T-helper 1 cell treated with Interleukin-12 subunit alpha and Interleukin-12 subunit beta and Interleukin-4 antibody, amounts not matched to agents 30 μg/mL and 1 μg/mL, for 36 hours (primary cell): ENCODE results near the gene TRPC3.
A peak's percentile ranks its signal among the peaks of the same experiment; 100 is the strongest.

Experiments
- H3K27ac Mint-ChIP-seq: one replicate; pipeline ENCODE4 v1.8.0; 2021; ENCODE audit warnings: mild to moderate bottlenecking, mixed read lengths
- H3K27me3 Mint-ChIP-seq: one replicate; pipeline ENCODE4 v1.8.0; 2021; ENCODE audit warnings: low read depth, mixed read lengths
- H3K36me3 Mint-ChIP-seq: one replicate; pipeline ENCODE4 v1.8.0; 2021; ENCODE audit warnings: low read depth, mixed read lengths
- H3K4me1 Mint-ChIP-seq: one replicate; pipeline ENCODE4 v1.8.0; 2021; ENCODE audit warnings: low read depth, mixed read lengths
- H3K4me3 Mint-ChIP-seq: one replicate; pipeline ENCODE4 v1.8.0; 2021; ENCODE audit warnings: mild to moderate bottlenecking, moderate library complexity, mixed read lengths
- H3K9me3 Mint-ChIP-seq: one replicate; pipeline ENCODE4 v1.8.0; 2021; ENCODE audit warnings: mixed read lengths

Gene TRPC3

GRCh38 chr4:121964958-121965357 lies 13.1 kb upstream of the TRPC3 start:
- H3K27me3 Mint-ChIP-seq = peaks cover 26% of the 10 kb centered on the region
- no peak overlapping the region for H3K27ac Mint-ChIP-seq
- H3K4me1 Mint-ChIP-seq = no peaks in the 10 kb centered on the region
- H3K4me3 Mint-ChIP-seq = no peak overlapping the region
- H3K9me3 Mint-ChIP-seq = no peaks in the 10 kb centered on the region
- no peaks in the 10 kb centered on the region for H3K36me3 Mint-ChIP-seq

- H3K27me3 Mint-ChIP-seq = peaks cover 14% of the 10 kb centered on the region
- H3K4me3 Mint-ChIP-seq = no peak overlapping the region
- no peaks in the 10 kb centered on the region for H3K36me3 Mint-ChIP-seq
- H3K9me3 Mint-ChIP-seq = no peaks in the 10 kb centered on the region
- H3K27ac Mint-ChIP-seq = no peak overlapping the region
- H3K4me1 Mint-ChIP-seq = no peaks in the 10 kb centered on the region
Measured at GRCh38 chr4:121960818-121961217, 9.0 kb upstream of the TRPC3 start.

- H3K9me3 Mint-ChIP-seq = no peaks in the 10 kb centered on the region
- no peak overlapping the region for H3K4me3 Mint-ChIP-seq
- peaks cover 18% of the 10 kb centered on the region for H3K27me3 Mint-ChIP-seq
- no peak overlapping the region for H3K27ac Mint-ChIP-seq
- H3K4me1 Mint-ChIP-seq = peaks cover 3% of the 10 kb centered on the region
- H3K36me3 Mint-ChIP-seq = no peaks in the 10 kb centered on the region
Measured at GRCh38 chr4:121958777-121959176, 6.9 kb upstream of the TRPC3 start.

- no peaks in the 10 kb centered on the region for H3K9me3 Mint-ChIP-seq
- peaks cover 8% of the 10 kb centered on the region for H3K4me1 Mint-ChIP-seq
- peaks cover 26% of the 10 kb centered on the region for H3K27me3 Mint-ChIP-seq
- H3K4me3 Mint-ChIP-seq = no peak overlapping the region
- no peak overlapping the region for H3K27ac Mint-ChIP-seq
- H3K36me3 Mint-ChIP-seq = no peaks in the 10 kb centered on the region
Measured at GRCh38 chr4:121957266-121957665, 5.4 kb upstream of the TRPC3 start.

GRCh38 chr4:121953860-121954259 lies 2.0 kb upstream of the TRPC3 start:
- H3K27ac Mint-ChIP-seq = no peak overlapping the region
- peaks cover 31% of the 10 kb centered on the region for H3K27me3 Mint-ChIP-seq
- H3K4me3 Mint-ChIP-seq = no peak overlapping the region
- H3K36me3 Mint-ChIP-seq = no peaks in the 10 kb centered on the region
- no peaks in the 10 kb centered on the region for H3K9me3 Mint-ChIP-seq
- H3K4me1 Mint-ChIP-seq = peaks cover 14% of the 10 kb centered on the region

- Mint-ChIP-seq H3K27ac (no peak overlapping the region), H3K4me3 (peak overlapping the region; percentile 56), H3K27me3 (peaks cover 47% of the 10 kb centered on the region)
Measured at GRCh38 chr4:121952290-121952689, 430 bp upstream of the TRPC3 start.

GRCh38 chr4:121950680-121951520 lies 960 bp downstream of the TRPC3 start:
- Mint-ChIP-seq H3K27me3 (peaks cover 56% of the 10 kb centered on the region), H3K4me1 (peaks cover 14% of the 10 kb centered on the region), H3K4me3 (peak overlapping the region; percentile 79), H3K27ac (peak overlapping the region; percentile 26), H3K9me3 (no peaks in the 10 kb centered on the region), H3K36me3 (no peaks in the 10 kb centered on the region)

More at GRCh38 chr4:121952290-121952689, 430 bp upstream of the TRPC3 start:
- Mint-ChIP-seq H3K4me1 (peaks cover 14% of the 10 kb centered on the region), H3K36me3 (no peaks in the 10 kb centered on the region), H3K9me3 (no peaks in the 10 kb centered on the region)

GRCh38 chr4:121950212-121950679 lies 1.6 kb downstream of the TRPC3 start:
- H3K27ac Mint-ChIP-seq = peak overlapping the region; percentile 26
- peaks cover 14% of the 10 kb centered on the region for H3K4me1 Mint-ChIP-seq
- H3K27me3 Mint-ChIP-seq = peaks cover 63% of the 10 kb centered on the region
- H3K4me3 Mint-ChIP-seq = peak overlapping the region; percentile 79
- no peaks in the 10 kb centered on the region for H3K36me3 Mint-ChIP-seq
- no peaks in the 10 kb centered on the region for H3K9me3 Mint-ChIP-seq

- peaks cover 5% of the 10 kb centered on the region for H3K4me1 Mint-ChIP-seq
- H3K27ac Mint-ChIP-seq = no peak overlapping the region
- no peaks in the 10 kb centered on the region for H3K36me3 Mint-ChIP-seq
- peaks cover 64% of the 10 kb centered on the region for H3K27me3 Mint-ChIP-seq
- no peak overlapping the region for H3K4me3 Mint-ChIP-seq
- H3K9me3 Mint-ChIP-seq = no peaks in the 10 kb centered on the region
Measured at GRCh38 chr4:121946644-121947043, 5.2 kb downstream of the TRPC3 start.

GRCh38 chr4:121943941-121944340 lies 7.9 kb downstream of the TRPC3 start:
- Mint-ChIP-seq H3K4me1 (peaks cover 4% of the 10 kb centered on the region), H3K27ac (no peak overlapping the region), H3K9me3 (no peaks in the 10 kb centered on the region), H3K27me3 (peaks cover 70% of the 10 kb centered on the region), H3K4me3 (no peak overlapping the region), H3K36me3 (no peaks in the 10 kb centered on the region)

GRCh38 chr4:121939690-121940089 lies 12.2 kb downstream of the TRPC3 start:
- Mint-ChIP-seq H3K9me3 (no peaks in the 10 kb centered on the region), H3K4me3 (no peak overlapping the region), H3K36me3 (no peaks in the 10 kb centered on the region), H3K27me3 (peaks cover 60% of the 10 kb centered on the region), H3K4me1 (peaks cover 12% of the 10 kb centered on the region), H3K27ac (no peak overlapping the region)

GRCh38 chr4:121938282-121939092 lies 13.4 kb downstream of the TRPC3 start:
- peaks cover 65% of the 10 kb centered on the region for H3K27me3 Mint-ChIP-seq

GRCh38 chr4:121936101-121936500 lies 15.8 kb downstream of the TRPC3 start:
- Mint-ChIP-seq H3K36me3 (no peaks in the 10 kb centered on the region), H3K4me3 (no peak overlapping the region), H3K9me3 (no peaks in the 10 kb centered on the region), H3K27me3 (peaks cover 57% of the 10 kb centered on the region), H3K4me1 (peaks cover 12% of the 10 kb centered on the region), H3K27ac (no peak overlapping the region)

More at GRCh38 chr4:121938282-121939092, 13.4 kb downstream of the TRPC3 start:
- Mint-ChIP-seq H3K4me1 (peaks cover 12% of the 10 kb centered on the region), H3K36me3 (no peaks in the 10 kb centered on the region), H3K27ac (no peak overlapping the region), H3K9me3 (no peaks in the 10 kb centered on the region), H3K4me3 (no peak overlapping the region)

GRCh38 chr4:121934635-121935034 lies 17.2 kb downstream of the TRPC3 start:
- H3K27ac Mint-ChIP-seq = no peak overlapping the region
- peaks cover 12% of the 10 kb centered on the region for H3K4me1 Mint-ChIP-seq
- H3K4me3 Mint-ChIP-seq = no peak overlapping the region
- H3K36me3 Mint-ChIP-seq = no peaks in the 10 kb centered on the region
- H3K27me3 Mint-ChIP-seq = peaks cover 56% of the 10 kb centered on the region
- H3K9me3 Mint-ChIP-seq = no peaks in the 10 kb centered on the region
